ENCODE results near the gene JAML. TPM values are rescaled to one million over a fixed set of nuclear protein-coding genes. Genes with fewer than 3 reads are reported as not detected.

The JAML gene
- total RNA-seq, 1 experiment from 2014 or later: not detected

GRCh38 chr11:118221419-118221818, 3.4 kb downstream of the JAML start:
- CTCF ChIA-PET: no interaction called here
- no peak for TF ChIP-seq CTCF (IDR thresholded peaks at IDR 0.05; ENCODE audit: unreplicated experiment)
- no peaks in the 10 kb centered on the region for H3K9me3 Mint-ChIP-seq (ENCODE audit: low read depth, unreplicated experiment)
- H3K27ac Mint-ChIP-seq (ENCODE audit: unreplicated experiment): no peak overlapping the region
- H3K27me3 Mint-ChIP-seq (ENCODE audit: unreplicated experiment): no peaks in the 10 kb centered on the region
- peaks cover 9% of the 10 kb centered on the region for H3K4me1 Mint-ChIP-seq (ENCODE audit: low read depth, unreplicated experiment)
- intact Hi-C loops (cut with micrococcal nuclease; ENCODE audit: unreplicated experiment): no loop called here
- no TSS peak for BruUV-seq (replicated peaks)
- H3K4me3 Mint-ChIP-seq (ENCODE audit: low read depth, unreplicated experiment): no peak overlapping the region
- peaks cover 4% of the 10 kb centered on the region for H3K36me3 Mint-ChIP-seq (ENCODE audit: insufficient read depth, unreplicated experiment)
- no peak for DNase-seq

- Mint-ChIP-seq H3K4me3 (ENCODE audit: low read depth, unreplicated experiment) (no peak overlapping the region), H3K4me1 (ENCODE audit: low read depth, unreplicated experiment) (peaks cover 9% of the 10 kb centered on the region), H3K9me3 (ENCODE audit: low read depth, unreplicated experiment) (no peaks in the 10 kb centered on the region), H3K36me3 (ENCODE audit: insufficient read depth, unreplicated experiment) (peaks cover 4% of the 10 kb centered on the region), H3K27me3 (ENCODE audit: unreplicated experiment) (no peaks in the 10 kb centered on the region), H3K27ac (ENCODE audit: unreplicated experiment) (no peak overlapping the region)
- BruUV-seq (replicated peaks): no TSS peak
- no peak for DNase-seq
- intact Hi-C loops (cut with micrococcal nuclease; ENCODE audit: unreplicated experiment): no loop called here
- no peak for TF ChIP-seq CTCF (IDR thresholded peaks at IDR 0.05; ENCODE audit: unreplicated experiment)
- CTCF ChIA-PET: no interaction called here
Measured at GRCh38 chr11:118219732-118220131, 5.1 kb downstream of the JAML start.

- Mint-ChIP-seq H3K4me3 (ENCODE audit: low read depth, unreplicated experiment) (no peak overlapping the region), H3K4me1 (ENCODE audit: low read depth, unreplicated experiment) (peaks cover 11% of the 10 kb centered on the region), H3K9me3 (ENCODE audit: low read depth, unreplicated experiment) (no peaks in the 10 kb centered on the region), H3K36me3 (ENCODE audit: insufficient read depth, unreplicated experiment) (peaks cover 4% of the 10 kb centered on the region), H3K27me3 (ENCODE audit: unreplicated experiment) (no peaks in the 10 kb centered on the region), H3K27ac (ENCODE audit: unreplicated experiment) (no peak overlapping the region)
- intact Hi-C loops (cut with micrococcal nuclease; ENCODE audit: unreplicated experiment): no loop called here
- BruUV-seq (replicated peaks): no TSS peak
- DNase-seq: no peak
- no peak for TF ChIP-seq CTCF (IDR thresholded peaks at IDR 0.05; ENCODE audit: unreplicated experiment)
- CTCF ChIA-PET: no interaction called here
Measured at GRCh38 chr11:118219244-118219643, 5.6 kb downstream of the JAML start.

GRCh38 chr11:118217575-118217974, 7.2 kb downstream of the JAML start:
- no peak for DNase-seq
- no TSS peak for BruUV-seq (replicated peaks)
- H3K27ac Mint-ChIP-seq (ENCODE audit: unreplicated experiment): no peak overlapping the region
- peaks cover 23% of the 10 kb centered on the region for H3K4me1 Mint-ChIP-seq (ENCODE audit: low read depth, unreplicated experiment)
- peaks cover 4% of the 10 kb centered on the region for H3K36me3 Mint-ChIP-seq (ENCODE audit: insufficient read depth, unreplicated experiment)
- H3K27me3 Mint-ChIP-seq (ENCODE audit: unreplicated experiment): no peaks in the 10 kb centered on the region
- intact Hi-C loops (cut with micrococcal nuclease; ENCODE audit: unreplicated experiment): no loop called here
- H3K4me3 Mint-ChIP-seq (ENCODE audit: low read depth, unreplicated experiment): no peak overlapping the region
- no peak for TF ChIP-seq CTCF (IDR thresholded peaks at IDR 0.05; ENCODE audit: unreplicated experiment)
- CTCF ChIA-PET: no interaction called here
- H3K9me3 Mint-ChIP-seq (ENCODE audit: low read depth, unreplicated experiment): no peaks in the 10 kb centered on the region
